Measurements from ENCODE around the gene BUB1.
"Not testable (repeated sequence)": the region's sequence is repeated elsewhere in the genome, so short reads cannot be mapped to it uniquely, and the experiment has no call there.

BUB1 gene

DNA sequence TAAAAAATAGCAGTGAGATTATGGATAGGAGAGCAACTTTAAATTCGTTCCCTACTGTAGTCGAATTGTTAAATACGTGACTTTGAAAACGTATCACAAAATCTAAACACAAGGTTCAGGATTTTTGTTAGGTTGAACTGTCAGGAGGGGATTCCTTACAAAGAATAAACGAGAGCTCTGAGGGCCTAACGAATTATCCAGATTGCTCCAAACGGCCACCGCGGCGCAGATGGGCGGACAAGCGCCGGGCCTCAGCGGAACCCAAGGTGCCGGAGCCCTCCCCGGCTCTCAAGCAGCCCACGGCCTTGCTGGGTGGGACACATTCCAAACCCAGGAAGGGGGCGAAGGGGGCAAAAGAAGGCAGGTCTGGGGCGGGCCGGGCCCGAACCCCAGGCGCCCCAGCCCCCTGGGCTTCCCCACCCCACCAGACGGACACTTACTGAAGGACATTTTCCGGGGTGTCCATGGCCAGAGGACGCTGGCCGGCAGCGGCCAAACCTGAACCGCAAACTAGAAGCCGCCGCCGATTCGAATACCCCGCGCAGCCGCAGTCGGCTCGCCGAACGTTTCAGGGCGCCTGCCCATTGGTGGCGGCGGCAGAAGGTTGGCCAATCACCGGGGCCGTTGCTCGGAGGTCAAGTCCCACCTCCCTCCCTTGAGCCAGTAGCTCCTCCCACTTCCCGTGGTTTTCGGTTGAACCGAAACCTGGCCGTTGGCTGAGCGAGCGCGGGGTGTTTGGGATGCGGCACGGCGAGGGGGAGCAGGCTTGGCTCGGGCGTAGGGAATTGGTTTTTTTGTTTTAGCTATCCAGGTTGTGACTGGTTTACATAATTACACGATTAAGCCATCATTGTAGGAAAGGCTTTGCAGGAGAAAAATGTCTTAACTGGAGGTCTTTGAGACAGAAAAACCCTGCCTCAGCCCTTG lies at the start of gene BUB1:
BUB1 (minus strand) TSS at position 534 of the 927 bp plus-strand sequence; CDS start at position 466, 68 bp downstream.
- DNase-seq (ENCODE audit: low read depth in 2 of 2) = peak; percentile 90 to 92

DNA sequence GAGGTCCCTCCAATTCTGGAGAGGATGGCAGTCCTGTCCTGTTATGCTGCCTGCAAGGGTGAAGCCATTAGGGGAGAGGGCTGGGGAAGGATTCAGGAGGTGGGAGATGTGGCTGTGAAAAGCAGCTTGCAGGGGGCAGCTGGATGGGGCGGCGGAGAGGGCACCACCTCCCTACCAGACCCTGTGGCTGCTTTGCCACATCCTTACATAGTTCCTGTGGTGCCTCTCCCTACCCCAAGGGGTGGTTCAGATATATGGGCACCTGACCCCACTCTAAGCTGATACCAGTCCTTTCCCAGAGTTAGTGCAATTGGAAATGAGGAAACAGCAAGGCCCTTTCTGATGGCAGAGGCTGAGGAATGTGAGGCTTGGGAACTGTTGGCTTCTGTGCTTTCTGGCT lies 48.4 kb upstream of the BUB1 start:
- DNase-seq (ENCODE audit: low read depth in 2 of 2) = no peak

DNA sequence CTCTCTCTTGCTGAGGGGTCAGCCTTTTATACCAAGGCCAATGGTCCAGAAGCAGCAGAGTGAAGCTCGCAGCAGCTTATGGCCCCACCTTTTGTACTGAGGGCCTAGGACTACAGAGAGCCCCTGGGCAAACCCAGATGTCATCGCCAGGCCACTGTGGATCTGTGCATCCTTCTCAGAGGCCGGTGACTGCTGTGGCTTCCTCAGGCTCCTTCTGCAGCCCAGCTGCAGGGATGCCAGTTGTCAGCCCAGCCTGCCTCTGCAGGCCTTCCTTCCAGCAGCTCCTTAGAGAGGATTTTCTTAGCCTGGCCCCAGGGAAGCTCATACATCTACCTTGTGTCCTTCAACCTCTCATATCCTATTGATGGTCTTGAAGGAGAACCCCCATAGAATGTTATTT lies 48.0 kb upstream of the BUB1 start:
- no peak for DNase-seq (ENCODE audit: low read depth in 2 of 2)

DNA sequence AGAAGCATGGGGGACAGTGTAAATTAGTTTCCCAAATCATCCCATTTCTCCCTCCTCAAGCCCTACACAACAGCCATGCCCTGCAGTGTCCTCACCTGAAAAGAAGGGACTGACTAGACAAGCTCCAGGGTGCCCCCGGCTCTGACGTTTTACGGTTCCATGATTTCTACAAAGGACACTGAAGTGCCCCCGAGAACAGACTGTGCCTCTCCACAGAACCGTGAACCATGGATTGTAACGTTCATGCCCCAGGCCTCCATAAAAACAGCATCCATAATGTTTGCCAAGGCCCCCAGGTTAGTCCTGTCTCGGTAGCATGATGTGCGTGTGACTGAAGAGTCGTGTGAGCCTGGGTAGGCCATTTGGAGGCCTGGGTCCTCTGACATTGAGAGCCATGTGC lies 47.5 kb upstream of the BUB1 start:
- DNase-seq (ENCODE audit: low read depth in 2 of 2) = no peak

DNA sequence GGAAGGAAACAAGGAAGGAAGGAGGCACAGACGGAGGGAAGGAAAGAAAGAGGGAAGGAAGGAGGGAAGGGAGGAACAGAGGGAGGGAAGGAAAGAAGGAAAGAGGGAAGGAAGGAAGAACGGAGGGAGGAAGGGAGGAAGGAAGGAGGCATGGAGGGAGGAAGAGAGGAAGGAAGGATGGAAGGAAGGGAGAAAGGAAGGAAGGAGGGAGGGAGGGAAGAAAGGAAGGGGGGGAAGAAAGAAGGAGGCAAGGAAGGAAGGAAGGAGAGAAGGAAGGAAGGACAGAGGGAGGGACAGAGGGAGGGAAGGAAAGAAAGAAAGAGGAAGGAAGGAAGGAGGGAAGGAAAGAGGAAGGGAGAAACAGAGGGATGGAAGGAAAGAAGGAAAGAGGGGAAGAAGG lies 47.0 kb upstream of the BUB1 start:
- DNase-seq (ENCODE audit: low read depth in 2 of 2) = no peak

DNA sequence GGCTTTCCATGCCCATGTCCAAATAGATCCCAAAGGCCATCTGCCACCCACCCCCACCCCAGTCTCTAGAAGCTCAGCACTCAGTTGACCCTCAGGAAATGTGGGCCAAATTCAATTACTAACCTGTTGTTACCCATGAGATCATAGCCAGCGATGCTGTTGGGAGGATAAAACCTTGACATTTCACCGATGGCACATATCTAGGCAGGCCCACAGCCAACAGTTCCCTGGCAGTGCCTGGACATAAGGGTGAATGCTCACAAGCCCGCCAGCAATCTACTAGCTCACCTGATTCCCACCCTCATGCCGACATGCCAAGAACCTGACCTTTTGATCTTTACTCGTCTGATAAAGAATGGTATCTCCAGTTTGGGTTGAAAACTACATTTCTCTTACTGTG lies 42.7 kb upstream of the BUB1 start:
- no peak for DNase-seq (ENCODE audit: low read depth in 2 of 2)

DNA sequence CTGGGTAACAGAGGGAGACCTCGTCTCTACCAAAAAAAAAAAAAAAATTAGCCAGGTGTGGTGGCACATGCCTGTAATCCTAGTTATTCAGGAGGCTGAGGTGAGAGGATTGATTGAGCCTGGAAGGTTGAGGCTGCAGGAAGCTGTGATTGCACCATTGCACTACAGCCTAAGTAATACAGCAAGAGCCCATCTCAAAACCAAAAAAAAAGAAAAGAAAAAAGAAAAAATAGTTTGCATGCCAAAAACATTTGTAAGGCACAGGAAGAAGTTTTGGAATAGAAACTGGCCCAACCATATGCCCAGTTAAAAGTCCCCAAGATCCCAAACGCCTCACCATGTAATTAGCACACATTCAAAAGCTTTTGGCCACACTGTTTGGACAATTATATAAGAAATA lies 41.1 kb upstream of the BUB1 start:
- DNase-seq (ENCODE audit: low read depth in 2 of 2) = no peak

DNA sequence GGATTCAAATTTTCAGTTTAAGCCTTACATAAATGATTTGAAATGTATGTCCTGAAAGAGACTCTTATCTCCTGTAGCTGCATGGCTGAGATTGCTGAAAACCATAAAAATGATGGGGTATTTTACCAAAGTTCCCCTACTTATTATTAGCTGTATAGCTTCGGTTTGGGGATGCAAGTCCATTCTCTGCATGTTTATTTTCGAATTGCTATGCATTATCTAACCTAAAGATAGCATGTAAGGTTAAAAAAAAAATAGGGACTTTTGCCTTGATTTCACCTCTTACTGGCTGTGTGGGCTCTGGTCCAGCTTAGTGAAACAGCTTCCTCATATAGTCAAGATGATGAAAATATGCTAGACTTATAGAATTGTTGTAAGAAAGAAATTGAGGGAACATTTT lies 40.5 kb upstream of the BUB1 start:
- no peak for DNase-seq (ENCODE audit: low read depth in 2 of 2)

DNA sequence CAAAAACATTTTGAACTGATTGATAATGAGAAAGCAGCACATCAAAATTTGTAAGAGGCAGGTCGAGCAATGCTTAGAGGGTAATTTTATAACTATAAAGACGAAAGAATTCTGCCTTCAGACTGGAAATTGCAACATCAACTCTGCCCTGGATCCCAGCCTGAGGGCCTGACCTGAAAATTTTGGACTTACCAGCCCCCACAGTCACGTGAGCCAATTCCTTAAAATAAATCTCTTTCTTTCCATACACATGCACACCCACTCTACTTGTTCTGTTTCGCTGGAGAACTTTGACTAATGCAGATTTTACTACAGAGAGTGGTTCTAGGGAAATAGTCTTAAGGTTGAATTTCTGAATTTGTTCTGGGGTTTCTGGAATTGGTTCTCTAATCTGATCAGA lies 39.9 kb upstream of the BUB1 start:
- DNase-seq (ENCODE audit: low read depth in 2 of 2) = no peak

DNA sequence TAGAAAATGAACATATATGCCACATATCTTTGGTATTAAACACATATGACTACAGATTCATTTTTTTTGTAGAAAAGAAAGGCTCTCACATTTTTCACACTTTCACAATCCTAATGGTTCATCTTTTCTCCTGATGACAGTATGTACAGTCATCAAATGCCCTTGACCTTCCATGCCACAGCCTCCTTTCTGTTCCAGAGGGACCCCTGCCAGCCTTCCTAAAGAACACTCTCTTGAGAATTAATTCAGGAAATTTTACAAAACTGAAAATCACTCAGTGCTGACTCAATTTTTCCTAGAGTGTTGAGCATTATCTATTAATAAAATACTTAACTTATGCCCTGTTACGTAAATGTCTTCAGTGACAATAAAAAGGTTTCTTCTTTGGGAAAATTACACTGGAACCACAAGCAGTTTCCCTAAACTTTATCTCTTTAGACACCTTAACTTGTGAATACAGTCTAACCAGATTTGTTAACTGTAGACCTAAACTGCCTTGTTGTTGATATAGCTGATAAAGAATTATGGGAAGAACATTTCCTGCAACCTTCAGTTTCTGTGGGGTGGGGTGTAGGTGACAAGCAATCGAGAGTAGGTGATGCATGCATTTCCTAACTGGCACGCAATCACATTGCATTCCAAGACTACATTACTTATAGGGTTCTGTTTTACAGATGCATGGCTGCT lies 39.2 kb upstream of the BUB1 start:
- peak; percentile 8 to 13 for DNase-seq (ENCODE audit: low read depth in 2 of 2)

DNA sequence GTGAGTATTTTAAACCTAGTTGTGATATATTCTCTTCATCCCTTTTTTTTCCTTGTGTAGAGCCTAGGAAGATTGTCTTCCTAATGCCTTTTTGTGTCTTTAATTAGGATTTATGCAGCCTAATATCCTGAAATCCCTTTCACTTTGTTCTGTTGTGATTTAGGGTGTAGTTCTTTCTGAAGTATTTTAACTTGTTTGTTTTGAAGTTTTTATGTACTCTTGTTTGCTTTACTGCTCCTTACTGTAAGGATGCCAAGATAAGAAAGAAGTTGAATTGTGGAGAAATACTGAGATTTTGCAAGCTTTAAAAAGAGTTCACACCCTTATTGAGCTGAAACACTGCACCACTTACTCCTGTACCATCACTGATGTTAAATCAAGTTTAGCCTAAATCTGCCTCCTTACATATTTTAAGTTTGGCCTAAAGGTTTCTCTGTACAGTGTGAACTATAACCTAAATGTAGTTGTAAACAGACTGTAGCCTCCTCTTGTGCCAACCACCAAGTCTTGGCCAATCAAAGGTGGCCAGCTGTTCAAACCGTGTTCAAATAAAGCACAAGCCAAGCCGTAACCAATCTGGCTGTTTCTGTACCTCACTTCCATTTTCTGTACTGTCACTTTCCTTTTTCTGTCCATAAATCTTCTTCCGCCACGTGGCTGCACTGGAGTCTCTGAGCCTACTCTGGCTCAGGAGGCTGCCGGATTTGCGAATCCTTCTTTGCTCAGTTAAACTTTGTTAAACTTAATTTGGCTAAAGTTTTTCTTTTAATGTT lies 36.8 kb upstream of the BUB1 start:
- no peak for DNase-seq (ENCODE audit: low read depth in 2 of 2)

DNA sequence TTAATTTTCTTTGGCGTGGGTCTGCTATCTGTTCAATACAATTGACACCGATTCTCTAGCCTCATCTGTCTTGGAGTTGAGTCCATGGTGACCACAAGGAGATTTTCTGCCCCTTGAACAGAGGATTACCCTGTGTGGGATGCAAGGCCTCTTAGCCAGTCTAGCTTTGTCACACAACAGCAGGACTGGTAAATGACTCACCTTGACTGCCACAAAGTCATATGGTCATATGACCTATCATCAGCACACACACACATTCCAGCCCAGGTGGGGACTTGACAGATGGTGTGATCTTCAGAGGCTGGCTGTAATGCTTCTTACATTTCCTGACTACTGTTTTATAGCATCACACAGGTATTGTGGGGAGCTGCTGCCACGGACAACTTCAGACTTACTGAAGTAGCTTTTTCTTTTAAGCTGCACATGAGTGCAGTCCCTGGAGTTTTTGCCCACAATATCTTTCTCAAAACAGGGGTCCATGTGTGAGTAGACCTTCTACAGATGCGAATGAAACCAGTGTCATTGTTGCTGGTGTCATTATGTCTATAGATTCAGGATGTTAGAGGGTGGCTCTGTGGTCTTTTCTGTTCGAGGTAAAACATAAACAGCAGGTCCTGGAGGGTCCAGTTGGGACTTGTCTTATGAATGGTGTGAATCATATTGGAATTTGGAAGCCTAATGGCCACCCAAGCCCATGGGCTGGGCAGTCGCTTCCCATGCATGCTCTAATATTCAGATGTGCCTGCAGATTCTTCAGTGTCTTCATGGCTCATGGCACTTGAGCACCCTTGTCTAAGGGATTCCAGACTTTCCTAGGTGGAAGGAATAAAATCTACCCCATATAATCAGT lies 35.9 kb upstream of the BUB1 start:
- no peak for DNase-seq (ENCODE audit: low read depth in 2 of 2)

DNA sequence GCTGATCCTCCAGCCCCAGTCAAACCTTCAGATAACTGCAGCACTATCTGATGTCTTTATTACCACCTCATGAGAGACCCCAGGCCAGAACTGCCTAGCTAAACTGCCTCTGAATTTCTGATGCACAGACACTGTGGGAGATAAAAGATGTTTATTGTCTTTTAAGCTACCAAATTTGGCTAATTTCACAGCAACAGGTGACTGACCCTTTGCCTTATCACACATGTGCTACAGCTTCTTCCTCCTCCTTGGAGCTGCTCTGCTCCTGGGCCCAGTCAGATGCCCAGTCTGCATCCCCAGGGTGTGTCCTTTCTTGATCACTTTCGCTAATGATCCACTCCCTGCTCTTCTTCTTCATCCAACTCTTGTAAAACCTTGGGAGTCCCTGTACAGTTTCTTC lies 34.9 kb upstream of the BUB1 start:
- DNase-seq (ENCODE audit: low read depth in 2 of 2) = no peak

DNA sequence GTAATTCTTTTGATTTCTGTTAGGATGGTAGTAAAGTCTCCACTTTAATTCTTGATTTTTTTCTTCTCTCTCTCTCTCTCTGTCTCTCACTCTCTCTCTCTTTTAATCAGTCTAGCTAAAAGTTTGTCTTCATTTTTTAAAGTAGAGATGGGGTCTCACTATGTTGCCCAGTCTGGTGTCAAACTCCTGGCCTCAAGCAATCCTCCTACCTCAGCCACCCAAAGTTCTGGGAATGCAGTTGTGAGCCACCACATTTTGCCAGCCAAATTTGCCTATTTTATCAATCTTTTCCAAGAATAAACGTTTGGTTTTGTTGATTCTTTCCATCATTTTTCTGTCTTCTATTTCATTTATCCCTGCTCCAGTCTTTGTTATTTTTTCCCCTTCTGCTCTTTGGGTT lies 30.6 kb upstream of the BUB1 start:
- DNase-seq (ENCODE audit: low read depth in 2 of 2) = no peak

DNA sequence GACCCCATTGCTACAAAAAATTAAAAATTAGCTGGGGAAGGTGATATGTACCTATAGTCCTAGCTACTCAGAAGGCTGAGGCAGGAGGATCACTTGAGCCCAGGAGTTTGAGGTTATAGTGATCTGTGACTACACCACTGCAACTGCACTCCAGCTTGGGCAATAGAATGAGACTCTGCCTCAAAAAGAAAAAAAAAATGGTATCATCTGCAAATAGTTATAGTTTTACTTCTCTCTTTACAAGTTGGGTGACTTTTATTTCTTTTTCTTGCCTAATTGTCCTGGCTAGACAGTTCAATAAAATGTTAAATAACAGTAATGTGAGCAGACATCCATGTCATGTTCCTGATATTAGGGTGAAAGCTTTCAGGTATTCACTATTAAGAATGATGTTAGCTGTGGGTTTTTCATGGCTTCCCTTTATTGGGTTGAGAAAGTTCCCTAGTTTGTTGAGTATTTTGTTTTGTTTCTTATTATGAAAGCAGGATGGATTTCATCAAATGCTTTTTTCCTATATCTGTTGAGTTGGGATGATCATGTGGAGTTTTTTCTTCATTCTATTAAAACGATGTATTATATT lies 29.6 kb upstream of the BUB1 start:
- no peak for DNase-seq (ENCODE audit: low read depth in 2 of 2)

DNA sequence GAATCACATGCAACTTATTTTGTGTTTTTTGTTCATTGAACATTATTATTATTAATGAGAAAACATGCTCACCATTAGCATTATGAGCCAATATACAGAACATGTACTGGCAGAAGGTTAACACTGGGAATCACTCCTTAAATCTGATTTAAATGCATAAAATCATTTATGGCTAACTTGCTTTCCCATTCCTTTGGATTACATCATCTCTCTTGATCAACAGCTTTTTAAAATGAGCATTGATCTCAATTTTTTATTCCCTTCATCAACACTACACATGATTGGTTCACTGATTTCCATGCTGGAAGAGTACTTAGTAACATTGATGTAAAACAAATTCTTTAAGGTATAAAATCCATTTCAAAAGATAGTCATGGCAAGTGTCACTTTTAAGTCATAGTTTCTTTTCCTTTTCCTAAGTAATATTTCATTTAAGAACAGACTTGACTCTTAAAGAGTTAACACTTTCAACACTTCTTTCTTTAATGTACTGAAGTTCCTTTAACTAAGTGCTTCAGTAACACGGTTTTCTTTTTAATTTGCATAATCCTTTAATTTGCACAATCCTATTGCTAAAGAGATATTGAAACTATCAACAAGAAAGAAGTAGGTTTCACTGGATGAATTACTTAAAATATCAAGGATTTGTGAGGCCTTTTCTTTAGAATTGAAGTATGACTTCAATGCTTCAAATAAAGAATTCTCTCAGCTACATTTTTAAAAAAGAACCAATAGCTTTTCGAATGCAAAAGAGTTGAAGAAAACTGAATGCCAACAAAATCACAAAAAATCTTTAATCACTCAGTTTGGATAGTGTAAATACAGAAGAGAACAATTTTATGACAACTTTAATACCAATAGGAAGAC lies 24.9 kb upstream of the BUB1 start:
- no peak for DNase-seq (ENCODE audit: low read depth in 2 of 2)

DNA sequence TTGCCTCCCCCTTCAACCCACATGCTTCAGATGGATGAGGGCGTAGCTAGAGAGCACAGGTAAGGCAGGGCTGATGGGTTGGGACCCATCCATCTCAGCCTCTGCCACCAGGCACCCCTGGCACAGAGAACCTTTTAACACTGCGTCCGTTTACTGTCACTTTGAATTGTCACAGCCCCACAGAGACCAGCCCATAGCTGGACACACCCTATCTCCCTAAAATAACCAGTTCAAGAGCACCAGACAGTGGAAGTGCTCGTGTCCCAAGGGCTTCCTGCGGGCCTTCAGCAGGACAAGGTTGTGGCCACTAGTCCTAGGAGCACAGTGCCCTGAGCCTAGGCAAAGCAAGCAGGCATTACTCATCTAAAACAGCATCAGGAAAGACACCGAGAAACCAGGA lies 20.4 kb upstream of the BUB1 start:
- not testable (repeated sequence) for DNase-seq (ENCODE audit: low read depth in 2 of 2)

DNA sequence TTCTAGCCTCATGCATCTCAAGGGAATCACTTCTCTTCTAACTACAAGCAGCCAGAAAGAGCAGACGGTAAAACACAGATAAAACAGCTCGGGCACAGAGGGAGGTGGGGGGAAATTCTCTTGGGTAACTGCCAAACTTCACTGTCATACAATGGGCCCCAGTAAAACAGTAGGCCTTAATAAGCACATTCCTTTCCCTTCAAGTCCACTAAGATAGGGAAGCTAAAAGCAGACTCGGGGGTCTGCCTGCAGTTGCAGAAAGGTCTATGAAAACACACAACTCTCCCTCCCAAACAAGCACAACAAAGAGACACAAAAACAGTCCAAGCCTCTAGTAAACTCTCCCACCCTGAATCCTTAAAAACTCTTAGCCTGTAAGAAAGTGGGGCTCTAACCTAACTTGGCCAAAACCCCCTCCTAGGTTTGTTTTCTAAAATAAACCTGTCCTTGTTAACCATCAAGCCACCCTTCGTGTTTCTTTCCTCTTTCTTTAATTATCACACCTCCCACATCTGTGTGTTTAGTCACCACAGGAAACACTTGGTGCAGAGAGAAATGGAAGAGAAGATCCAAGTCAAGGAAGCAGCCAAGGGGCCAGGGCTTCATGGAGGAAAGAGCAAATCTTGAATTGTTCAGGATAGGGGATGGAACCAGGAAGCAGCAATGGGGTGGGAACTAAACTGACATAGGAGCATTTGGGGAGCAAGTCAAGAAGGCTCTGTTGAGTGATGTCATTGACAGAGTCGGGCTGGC lies 17.5 kb upstream of the BUB1 start:
- DNase-seq (ENCODE audit: low read depth in 2 of 2) = not testable (repeated sequence)

DNA sequence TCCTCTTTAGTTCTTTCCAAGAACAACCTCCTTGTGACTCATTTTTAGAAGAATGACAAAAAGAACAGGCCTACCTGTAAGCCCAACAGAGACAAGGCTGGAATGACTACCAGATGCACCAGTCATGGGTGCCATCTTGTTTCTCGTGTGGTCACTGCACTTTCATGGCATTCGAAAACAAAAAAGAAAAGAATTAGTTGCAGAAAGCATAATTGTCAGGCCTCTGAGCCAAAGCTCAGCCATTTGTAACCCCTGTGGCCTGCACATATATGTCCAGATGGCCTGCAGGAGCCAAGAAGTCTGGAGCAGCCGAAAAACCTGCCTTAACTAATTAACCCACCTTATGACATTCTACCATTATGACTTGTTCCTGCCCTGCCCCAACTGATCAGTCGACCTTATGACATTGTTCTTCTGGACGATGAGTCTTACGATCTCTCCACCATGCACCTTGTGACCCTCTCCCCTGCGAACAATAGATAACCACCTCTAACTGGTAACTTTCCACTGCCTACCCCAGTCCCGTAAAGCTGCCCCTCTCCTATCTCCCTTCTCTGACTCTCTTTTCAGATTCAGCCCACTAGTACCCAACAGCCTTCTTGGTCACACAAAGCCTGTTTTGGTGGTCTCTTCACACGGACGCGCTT lies 13.9 kb upstream of the BUB1 start:
- no peak for DNase-seq (ENCODE audit: low read depth in 2 of 2)

Data from fibroblast of skin of left quadriceps (primary cell).